ENCODE data around the gene PWWP2B. TPM values are rescaled to one million over a fixed set of nuclear protein-coding genes. Genes with fewer than 3 reads are reported as not detected.

PWWP2B gene
- total and polyA plus RNA-seq, 2 of the 13 experiments (the other 11 are each of a cell fraction or from before 2014, with no cell fraction given), result 2.3 to 4.7 TPM

- no peaks in the 10 kb centered on the region for H3K36me3 ChIP-seq (replicated peaks in 1 of 2; ENCODE audit: control insufficient read depth in 1 of 2, insufficient read depth in 2 of 2, low read length in 2 of 2)
- no peaks in the 10 kb centered on the region for H3K9me3 ChIP-seq (ENCODE audit: low read length)
- H3K27ac ChIP-seq (ENCODE audit: extremely low read length, insufficient read depth, low read length), result no peak overlapping the region
- FAIRE-seq, result no peak
- DNase-seq (ENCODE audit: low spot score), result no peak
- ATAC-seq, result no peak; the same call in 2 of the 3 replicates
- no TSS peak for BruUV-seq (replicated peaks)
- no peak overlapping the region for H3K4me3 ChIP-seq (replicated peaks in 1 of 3; ENCODE audit: insufficient read depth in 1 of 3, low read depth in 2 of 3, low read length in 3 of 3)
- intact Hi-C loops (cut with micrococcal nuclease; ENCODE audit: unreplicated experiment), result no loop called here
- no peaks in the 10 kb centered on the region for H4K20me1 ChIP-seq (ENCODE audit: insufficient read depth, low read length)
- no peak overlapping the region for H2AFZ ChIP-seq (ENCODE audit: low read length)
- H3K4me2 ChIP-seq (ENCODE audit: low read depth, low read length), result no peak overlapping the region
- CTCF ChIA-PET (ENCODE audit: low intra/inter-chr PET ratio, low total read pairs), result no interaction called here
- no peaks in the 10 kb centered on the region for H3K79me2 ChIP-seq (ENCODE audit: insufficient read depth, low read length)
- H3K4me1 ChIP-seq (ENCODE audit: insufficient read depth, low read length), result no peaks in the 10 kb centered on the region
- in situ Hi-C loops (cut with HindIII; ENCODE audit: extremely low pct_ligation_motif_present, low pct_unique_long_range_greater_than_20kb), result no loop called here
- POLR2A ChIA-PET, result interaction anchor here (1.1 kb wide), 1 partner anchor 8 kb away, joined by 4 read pairs; no protein-coding TSS in a partner anchor
- peaks cover 0 to 9% of the 10 kb centered on the region in 2 experiments; a peak in 2 of 5 replicates for H3K27me3 ChIP-seq (ENCODE audit: control insufficient read depth in 1 of 2, insufficient read depth in 2 of 2, low read length in 2 of 2)
- H3K9ac ChIP-seq (ENCODE audit: insufficient read depth, low read depth, low read length), result no peak overlapping the region
- WGBS (ENCODE audit: low lambda C conversion rate), result 39% methylated on average over 9 of the region's 18 CpGs
- TF ChIP-seq MEF2D (CRISPR knock-in tag; IDR thresholded peaks at IDR 0.05), result no peak
- TF ChIP-seq, protein P1, sequence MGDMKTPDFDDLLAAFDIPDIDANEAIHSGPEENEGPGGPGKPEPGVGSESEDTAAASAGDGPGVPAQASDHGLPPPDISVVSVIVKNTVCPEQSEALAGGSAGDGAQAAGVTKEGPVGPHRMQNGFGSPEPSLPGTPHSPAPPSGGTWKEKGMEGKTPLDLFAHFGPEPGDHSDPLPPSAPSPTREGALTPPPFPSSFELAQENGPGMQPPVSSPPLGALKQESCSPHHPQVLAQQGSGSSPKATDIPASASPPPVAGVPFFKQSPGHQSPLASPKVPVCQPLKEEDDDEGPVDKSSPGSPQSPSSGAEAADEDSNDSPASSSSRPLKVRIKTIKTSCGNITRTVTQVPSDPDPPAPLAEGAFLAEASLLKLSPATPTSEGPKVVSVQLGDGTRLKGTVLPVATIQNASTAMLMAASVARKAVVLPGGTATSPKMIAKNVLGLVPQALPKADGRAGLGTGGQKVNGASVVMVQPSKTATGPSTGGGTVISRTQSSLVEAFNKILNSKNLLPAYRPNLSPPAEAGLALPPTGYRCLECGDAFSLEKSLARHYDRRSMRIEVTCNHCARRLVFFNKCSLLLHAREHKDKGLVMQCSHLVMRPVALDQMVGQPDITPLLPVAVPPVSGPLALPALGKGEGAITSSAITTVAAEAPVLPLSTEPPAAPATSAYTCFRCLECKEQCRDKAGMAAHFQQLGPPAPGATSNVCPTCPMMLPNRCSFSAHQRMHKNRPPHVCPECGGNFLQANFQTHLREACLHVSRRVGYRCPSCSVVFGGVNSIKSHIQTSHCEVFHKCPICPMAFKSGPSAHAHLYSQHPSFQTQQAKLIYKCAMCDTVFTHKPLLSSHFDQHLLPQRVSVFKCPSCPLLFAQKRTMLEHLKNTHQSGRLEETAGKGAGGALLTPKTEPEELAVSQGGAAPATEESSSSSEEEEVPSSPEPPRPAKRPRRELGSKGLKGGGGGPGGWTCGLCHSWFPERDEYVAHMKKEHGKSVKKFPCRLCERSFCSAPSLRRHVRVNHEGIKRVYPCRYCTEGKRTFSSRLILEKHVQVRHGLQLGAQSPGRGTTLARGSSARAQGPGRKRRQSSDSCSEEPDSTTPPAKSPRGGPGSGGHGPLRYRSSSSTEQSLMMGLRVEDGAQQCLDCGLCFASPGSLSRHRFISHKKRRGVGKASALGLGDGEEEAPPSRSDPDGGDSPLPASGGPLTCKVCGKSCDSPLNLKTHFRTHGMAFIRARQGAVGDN (CRISPR knock-in tag; IDR thresholded peaks at IDR 0.05), result 0 out of 2 replicates have a peak, but pooled peaks have one; percentile 4
Observed at GRCh38 chr10:132429281-132430230, 32.6 kb downstream of the PWWP2B start.
